Activated CD4-positive, CD25-positive, alpha-beta regulatory T cell treated with anti-CD3 and anti-CD28 coated beads, Interleukin-2, amount 50 U/mL, for 24 hours (primary cell): ENCODE data around the gene SH2D5.

ENCODE experiments used
- ATAC-seq, 2 donors: fragments of 150-1000 bp; cut with Tn5 transposase; one replicate each; pipeline ENCODE4 v1.10.0; 2021; ENCODE audit warnings: mild to moderate bottlenecking in 1 of 2, moderate library complexity in 1 of 2

Gene SH2D5

GRCh38 chr1:20713440-20713839 is 19.1 kb downstream of the SH2D5 start:
- no peak for ATAC-seq

GRCh38 chr1:20712215-20712577 is 20.3 kb downstream of the SH2D5 start:
- ATAC-seq: no peak

GRCh38 chr1:20711285-20712214 is 21.0 kb downstream of the SH2D5 start:
- no peak for ATAC-seq

- ATAC-seq: no peak
Observed at GRCh38 chr1:20710469-20711284, 21.8 kb downstream of the SH2D5 start.

- ATAC-seq: no peak
Observed at GRCh38 chr1:20709868-20710267, 22.6 kb downstream of the SH2D5 start.

- ATAC-seq: no peak
Observed at GRCh38 chr1:20708891-20709290, 23.6 kb downstream of the SH2D5 start.

- ATAC-seq: no peak
Observed at GRCh38 chr1:20708057-20708456, 24.4 kb downstream of the SH2D5 start.

- ATAC-seq: no peak
Observed at GRCh38 chr1:20706841-20707240, 25.7 kb downstream of the SH2D5 start.

GRCh38 chr1:20705203-20705755 is 27.2 kb downstream of the SH2D5 start:
- ATAC-seq: no peak

GRCh38 chr1:20704390-20705202 is 27.9 kb downstream of the SH2D5 start:
- ATAC-seq: no peak

GRCh38 chr1:20703124-20703756 is 29.3 kb downstream of the SH2D5 start:
- no peak for ATAC-seq

GRCh38 chr1:20702416-20702815 is 30.1 kb downstream of the SH2D5 start:
- no peak for ATAC-seq

- no peak for ATAC-seq
Observed at GRCh38 chr1:20701847-20702246, 30.7 kb downstream of the SH2D5 start.

GRCh38 chr1:20701446-20701845 is 31.1 kb downstream of the SH2D5 start:
- no peak for ATAC-seq

- no peak for ATAC-seq
Observed at GRCh38 chr1:20700636-20701215, 31.8 kb downstream of the SH2D5 start.

GRCh38 chr1:20699558-20699957 is 32.9 kb downstream of the SH2D5 start:
- ATAC-seq: no peak

GRCh38 chr1:20698195-20698910 is 34.1 kb downstream of the SH2D5 start:
- ATAC-seq: no peak

GRCh38 chr1:20697563-20697962 is 34.9 kb downstream of the SH2D5 start:
- no peak for ATAC-seq

- peak; percentile 92 to 93 for ATAC-seq
Observed at GRCh38 chr1:20696397-20697333, 35.8 kb downstream of the SH2D5 start.

GRCh38 chr1:20695515-20695914 is 37.0 kb downstream of the SH2D5 start:
- no peak for ATAC-seq
